HEK293 (cell line): ENCODE measurements around the gene P2RX4.
A peak's percentile ranks its signal among the peaks of the same experiment; 100 is the strongest.
"Not testable (repeated sequence)": the region's sequence is repeated elsewhere in the genome, so short reads cannot be mapped to it uniquely, and the experiment has no call there.

ENCODE experiments used
- CTCF ChIA-PET: fragments of 350-600 bp; formaldehyde crosslinking; extraction: SDS; loops from one replicate; lab custom pipeline; 2021; ENCODE audit warnings: antibody characterized with exemption; lab: Yijun Ruan, JAX
- POLR2A ChIA-PET: fragments of 300-600 bp; formaldehyde crosslinking; extraction: SDS; loops from one replicate; lab custom pipeline; 2020; ENCODE audit warnings: antibody characterized with exemption, inconsistent platforms; lab: Yijun Ruan, JAX
- H3K27ac ChIP-seq: fragments of 200-500 bp; sonication (Bioruptor generic); 2 replicates; pipeline ENCODE4 v1.5.1; 2014; ENCODE audit warnings: low read depth, low read length, control low read depth, inconsistent platforms; ENCODE audit errors: extremely low read depth
- H3K36me3 ChIP-seq, 2 experiments: fragments of 200-500 bp in 1 of 2; sonication (Bioruptor generic) in 1 of 2; 1 replicate in 1 of 2; 2 replicates in 1 of 2; pipeline ENCODE4 v1.5.1; 2014 to 2017; ENCODE audit warnings: inconsistent platforms in 2 of 2, low read length in 2 of 2; ENCODE audit not compliant: control insufficient read depth in 2 of 2, insufficient read depth in 1 of 2
- H3K4me1 ChIP-seq: fragments of 200-500 bp; sonication (Bioruptor generic); 2 replicates; pipeline ENCODE4 v1.5.1; 2014; ENCODE audit warnings: mild to moderate bottlenecking, low read length, inconsistent platforms; ENCODE audit not compliant: control insufficient read depth, insufficient read depth
- H3K4me3 ChIP-seq: 2 replicates; pipeline ENCODE4 v1.5.1; 2011; ENCODE audit warnings: low read depth, mild to moderate bottlenecking, control low read depth, low read length, moderate library complexity
- H3K9me3 ChIP-seq: fragments of 200-500 bp; sonication (Bioruptor generic); 2 replicates; pipeline ENCODE4 v1.5.1; 2014; ENCODE audit warnings: low read depth, low read length, inconsistent platforms; ENCODE audit not compliant: control insufficient read depth, insufficient read depth
- CTCF ChIP-seq: fragments of 450-650 bp; formaldehyde crosslinking; IDR thresholded peaks from 2 replicates; pipeline ENCODE4 v1.5.1; 2016; ENCODE audit warnings: missing biosample characterization, missing genetic modification characterization
- IKZF3 ChIP-seq: fragments of 450-650 bp; IDR thresholded peaks from 2 replicates; pipeline ENCODE4 v1.5.0; 2018; ENCODE audit warnings: missing biosample characterization, mild to moderate bottlenecking, missing genetic modification characterization, moderate library complexity
- MYNN ChIP-seq: fragments of 450-650 bp; formaldehyde crosslinking; IDR thresholded peaks from 2 replicates; pipeline ENCODE4 v1.5.1; 2016; ENCODE audit warnings: missing biosample characterization, missing genetic modification characterization, borderline replicate concordance
- OSR2 ChIP-seq: fragments of 450-650 bp; formaldehyde crosslinking; IDR thresholded peaks from 2 replicates; pipeline ENCODE4 v1.5.1; 2016; ENCODE audit warnings: missing biosample characterization, missing genetic modification characterization
- PRDM1 ChIP-seq: fragments of 450-650 bp; formaldehyde crosslinking; IDR thresholded peaks from 2 replicates; pipeline ENCODE4; 2016; ENCODE audit warnings: missing biosample characterization, missing genetic modification characterization
- SETDB1 ChIP-seq: IDR thresholded peaks from one replicate; pipeline ENCODE4 v1.6.1; 2017; ENCODE audit warnings: mild to moderate bottlenecking, low read length, moderate library complexity, mixed read lengths; ENCODE audit not compliant: insufficient read length
- TSHZ1 ChIP-seq: fragments of 450-650 bp; formaldehyde crosslinking; IDR thresholded peaks from 2 replicates; pipeline ENCODE4 v1.5.1; 2016; ENCODE audit warnings: missing biosample characterization, missing genetic modification characterization, borderline replicate concordance
- ZNF2 ChIP-seq: fragments of 450-650 bp; formaldehyde crosslinking; IDR thresholded peaks from 2 replicates; pipeline ENCODE4 v1.5.1; 2016; ENCODE audit warnings: missing biosample characterization, missing genetic modification characterization
- ZNF239 ChIP-seq: fragments of 450-650 bp; formaldehyde crosslinking; IDR thresholded peaks from 2 replicates; pipeline ENCODE4 v1.5.1; 2016; ENCODE audit warnings: missing biosample characterization, missing genetic modification characterization
- ZNF248 ChIP-seq: fragments of 450-650 bp; formaldehyde crosslinking; IDR thresholded peaks from 2 replicates; pipeline ENCODE4 v1.5.1; 2017; ENCODE audit warnings: missing biosample characterization, missing genetic modification characterization
- ZNF426 ChIP-seq: fragments of 450-650 bp; formaldehyde crosslinking; IDR thresholded peaks from 2 replicates; pipeline ENCODE4 v1.5.1; 2017; ENCODE audit warnings: missing biosample characterization, missing genetic modification characterization, mild to moderate bottlenecking, inconsistent platforms, moderate library complexity
- ZNF488 ChIP-seq: fragments of 450-650 bp; formaldehyde crosslinking; IDR thresholded peaks from 2 replicates; pipeline ENCODE4 v1.5.1; 2016; ENCODE audit warnings: missing biosample characterization, missing genetic modification characterization
- ZNF654 ChIP-seq: fragments of 450-650 bp; formaldehyde crosslinking; IDR thresholded peaks from 2 replicates; pipeline ENCODE4 v1.5.1; 2016; ENCODE audit warnings: low read depth, missing biosample characterization, missing genetic modification characterization
- ZXDB ChIP-seq: fragments of 450-650 bp; formaldehyde crosslinking; IDR thresholded peaks from 2 replicates; pipeline ENCODE4 v1.5.1; 2016; ENCODE audit warnings: missing biosample characterization, missing genetic modification characterization

Gene P2RX4

GRCh38 chr12:121202407-121203355 is 7.2 kb upstream of the P2RX4 start (continued):
- TF ChIP-seq TSHZ1 (tag by site-specific recombination) (peak; percentile 79; the same call in 1 of the 2 replicates), ZNF2 (tag by site-specific recombination) (no peak), ZNF488 (tag by site-specific recombination) (no peak), ZNF248 (tag by site-specific recombination) (no peak), IKZF3 (tag by site-specific recombination) (peak; percentile 62), OSR2 (peak; percentile 85), ZNF239 (tag by site-specific recombination) (no peak)

GRCh38 chr12:121203482-121203881 is 6.4 kb upstream of the P2RX4 start:
- ChIA-PET CTCF (interaction anchor here (0.6 to 0.9 kb wide), 3 partner anchors 12 to 675 kb away, joined by 3 to 4 read pairs (median 3); partner anchors contain the start of gene COQ5), POLR2A (no interaction called here)
- TF ChIP-seq MYNN (tag by site-specific recombination) = no peak
- TF ChIP-seq PRDM1 (tag by site-specific recombination) = 0 out of 2 replicates have a peak, but pooled peaks have one; percentile 15
- TF ChIP-seq ZNF426 (tag by site-specific recombination) = no peak
- no peak for TF ChIP-seq ZXDB (tag by site-specific recombination)
- TF ChIP-seq CTCF (tag by site-specific recombination) = no peak
- TF ChIP-seq, all 188 proteins: peak for 1
- peaks cover 16% of the 10 kb centered on the region for H3K4me1 ChIP-seq
- H3K9me3 ChIP-seq = no peaks in the 10 kb centered on the region
- H3K27ac ChIP-seq = peak overlapping the region; percentile 56
- H3K4me3 ChIP-seq = no peak overlapping the region; the same call in 1 of the 2 replicates
- no peaks in the 10 kb centered on the region for H3K36me3 ChIP-seq

GRCh38 chr12:121205491-121205890 is 4.4 kb upstream of the P2RX4 start:
- Histone ChIP-seq H3K9me3 (no peaks in the 10 kb centered on the region), H3K27ac (no peak overlapping the region), H3K4me1 (peaks cover 16% of the 10 kb centered on the region), H3K4me3 (no peak overlapping the region), H3K36me3 (no peaks in the 10 kb centered on the region)
- CTCF ChIA-PET = interaction anchor here (0.6 kb wide), 1 partner anchor 143 kb away, joined by 4 read pairs; no protein-coding TSS in a partner anchor
- TF ChIP-seq SETDB1 (peak; percentile 28), ZNF654 (tag by site-specific recombination) (no peak)
- POLR2A ChIA-PET = no interaction called here

- POLR2A ChIA-PET, H3K36me3 ChIP-seq, H3K9me3 ChIP-seq, H3K4me1 ChIP-seq, H3K27ac ChIP-seq, H3K4me3 ChIP-seq: not testable (repeated sequence)
- CTCF ChIA-PET = interaction anchor here (0.6 to 1.3 kb wide), 5 partner anchors 22 to 894 kb away, joined by 3 to 4 read pairs (median 3); no protein-coding TSS in a partner anchor
These were observed 1.4 kb upstream of the P2RX4 start for GRCh38 chr12:121208571-121208970.
